Measurements from ENCODE around the gene RAB6B.

DNA sequence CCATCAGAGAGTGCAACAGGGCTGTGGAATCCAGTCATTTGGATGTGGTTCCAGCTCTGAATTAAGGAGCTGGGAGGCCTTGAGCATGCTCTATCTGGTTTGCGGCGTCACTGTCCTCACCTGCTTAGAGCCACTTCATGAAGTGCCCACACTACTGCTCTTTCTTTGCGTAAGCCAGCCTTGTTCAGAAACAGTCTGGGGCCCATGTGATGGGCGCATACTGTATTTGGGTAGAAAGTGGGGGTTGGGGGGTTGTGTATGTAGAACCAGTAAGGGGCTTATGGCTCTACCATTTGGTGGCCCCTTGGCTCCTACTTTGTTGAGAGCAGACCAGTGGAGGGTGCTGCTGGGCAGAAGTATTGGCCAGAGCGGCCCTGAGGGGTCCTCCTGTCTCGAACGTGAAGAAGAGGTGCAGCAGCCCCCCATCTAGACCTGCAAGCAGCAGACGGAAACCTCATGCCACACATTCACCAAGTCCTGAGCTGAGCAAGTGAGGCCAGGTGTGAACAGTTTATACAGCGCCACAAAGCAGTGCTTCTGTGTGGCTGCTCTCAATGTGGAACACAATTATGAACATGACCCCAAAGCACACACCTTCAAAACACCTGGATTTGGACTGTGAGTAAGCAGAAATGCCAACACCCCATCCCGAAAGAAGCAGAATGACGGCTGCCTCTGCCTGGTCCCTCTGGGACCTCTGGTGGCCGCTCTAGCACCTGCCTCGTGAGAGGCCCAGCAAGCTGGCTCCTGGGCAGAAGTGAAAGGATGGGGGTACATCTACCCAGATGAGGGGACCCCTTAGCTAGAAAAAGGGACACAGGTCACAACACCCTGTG lies 63.5 kb downstream of the RAB6B start:
- TF ChIP-seq EZH2 (IDR thresholded peaks at IDR 0.05; ENCODE audit: borderline replicate concordance, low read depth, low read length, poor library complexity, severe bottlenecking), result no peak
- TF ChIP-seq, protein P1, sequence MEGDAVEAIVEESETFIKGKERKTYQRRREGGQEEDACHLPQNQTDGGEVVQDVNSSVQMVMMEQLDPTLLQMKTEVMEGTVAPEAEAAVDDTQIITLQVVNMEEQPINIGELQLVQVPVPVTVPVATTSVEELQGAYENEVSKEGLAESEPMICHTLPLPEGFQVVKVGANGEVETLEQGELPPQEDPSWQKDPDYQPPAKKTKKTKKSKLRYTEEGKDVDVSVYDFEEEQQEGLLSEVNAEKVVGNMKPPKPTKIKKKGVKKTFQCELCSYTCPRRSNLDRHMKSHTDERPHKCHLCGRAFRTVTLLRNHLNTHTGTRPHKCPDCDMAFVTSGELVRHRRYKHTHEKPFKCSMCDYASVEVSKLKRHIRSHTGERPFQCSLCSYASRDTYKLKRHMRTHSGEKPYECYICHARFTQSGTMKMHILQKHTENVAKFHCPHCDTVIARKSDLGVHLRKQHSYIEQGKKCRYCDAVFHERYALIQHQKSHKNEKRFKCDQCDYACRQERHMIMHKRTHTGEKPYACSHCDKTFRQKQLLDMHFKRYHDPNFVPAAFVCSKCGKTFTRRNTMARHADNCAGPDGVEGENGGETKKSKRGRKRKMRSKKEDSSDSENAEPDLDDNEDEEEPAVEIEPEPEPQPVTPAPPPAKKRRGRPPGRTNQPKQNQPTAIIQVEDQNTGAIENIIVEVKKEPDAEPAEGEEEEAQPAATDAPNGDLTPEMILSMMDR (conservative IDR thresholded peaks at IDR 0.05; ENCODE audit: low read depth, low read length), result no peak
